ENCODE results near the gene ERICH6.

Gene ERICH6

GRCh38 chr3:150631515-150632221 is 72.1 kb downstream of the ERICH6 start:
- H3K9me3 ChIP-seq (ENCODE audit: control insufficient read depth, insufficient read depth, low read depth, low read length), result no peaks in the 10 kb centered on the region
- H3K4me3 ChIP-seq (ENCODE audit: low read depth, low read length), result no peak overlapping the region
- ChIA-PET POLR2A (no interaction called here), CTCF (no interaction called here)
- H3K36me3 ChIP-seq (ENCODE audit: control insufficient read depth in 2 of 2, insufficient read depth in 1 of 2, low read length in 2 of 2), result peaks cover 4 to 25% of the 10 kb centered on the region in 2 experiments; a peak in 2 of 3 replicates
- H3K27ac ChIP-seq (ENCODE audit: extremely low read depth, low read depth, low read length), result no peak overlapping the region
- TF ChIP-seq CTCF (tag by site-specific recombination; IDR thresholded peaks at IDR 0.05), result no peak
- no peak for TF ChIP-seq ZSCAN23 (tag by site-specific recombination; IDR thresholded peaks at IDR 0.05)
- TF ChIP-seq, protein P1, sequence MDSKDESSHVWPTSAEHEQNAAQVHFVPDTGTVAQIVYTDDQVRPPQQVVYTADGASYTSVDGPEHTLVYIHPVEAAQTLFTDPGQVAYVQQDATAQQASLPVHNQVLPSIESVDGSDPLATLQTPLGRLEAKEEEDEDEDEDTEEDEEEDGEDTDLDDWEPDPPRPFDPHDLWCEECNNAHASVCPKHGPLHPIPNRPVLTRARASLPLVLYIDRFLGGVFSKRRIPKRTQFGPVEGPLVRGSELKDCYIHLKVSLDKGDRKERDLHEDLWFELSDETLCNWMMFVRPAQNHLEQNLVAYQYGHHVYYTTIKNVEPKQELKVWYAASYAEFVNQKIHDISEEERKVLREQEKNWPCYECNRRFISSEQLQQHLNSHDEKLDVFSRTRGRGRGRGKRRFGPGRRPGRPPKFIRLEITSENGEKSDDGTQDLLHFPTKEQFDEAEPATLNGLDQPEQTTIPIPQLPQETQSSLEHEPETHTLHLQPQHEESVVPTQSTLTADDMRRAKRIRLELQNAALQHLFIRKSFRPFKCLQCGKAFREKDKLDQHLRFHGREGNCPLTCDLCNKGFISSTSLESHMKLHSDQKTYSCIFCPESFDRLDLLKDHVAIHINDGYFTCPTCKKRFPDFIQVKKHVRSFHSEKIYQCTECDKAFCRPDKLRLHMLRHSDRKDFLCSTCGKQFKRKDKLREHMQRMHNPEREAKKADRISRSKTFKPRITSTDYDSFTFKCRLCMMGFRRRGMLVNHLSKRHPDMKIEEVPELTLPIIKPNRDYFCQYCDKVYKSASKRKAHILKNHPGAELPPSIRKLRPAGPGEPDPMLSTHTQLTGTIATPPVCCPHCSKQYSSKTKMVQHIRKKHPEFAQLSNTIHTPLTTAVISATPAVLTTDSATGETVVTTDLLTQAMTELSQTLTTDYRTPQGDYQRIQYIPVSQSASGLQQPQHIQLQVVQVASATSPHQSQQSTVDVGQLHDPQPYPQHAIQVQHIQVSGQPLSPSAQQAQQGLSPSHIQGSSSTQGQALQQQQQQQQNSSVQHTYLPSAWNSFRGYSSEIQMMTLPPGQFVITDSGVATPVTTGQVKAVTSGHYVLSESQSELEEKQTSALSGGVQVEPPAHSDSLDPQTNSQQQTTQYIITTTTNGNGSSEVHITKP (tag by site-specific recombination; IDR thresholded peaks at IDR 0.05), result no peak
- TF ChIP-seq ZBTB20 (tag by site-specific recombination; IDR thresholded peaks at IDR 0.05), result no peak
- no peak for TF ChIP-seq ZNF544 (tag by site-specific recombination; IDR thresholded peaks at IDR 0.05)
- TF ChIP-seq ZNF660 (tag by site-specific recombination; IDR thresholded peaks at IDR 0.05), result no peak
- TF ChIP-seq ZNF311 (tag by site-specific recombination; IDR thresholded peaks at IDR 0.05; ENCODE audit: borderline replicate concordance), result no peak
- TF ChIP-seq SP2 (tag by site-specific recombination; IDR thresholded peaks at IDR 0.05), result no peak
- no peak for TF ChIP-seq ZNF292 (tag by site-specific recombination; IDR thresholded peaks at IDR 0.05; ENCODE audit: borderline replicate concordance, low read depth)
- TF ChIP-seq GLI2 (tag by site-specific recombination; IDR thresholded peaks at IDR 0.05; ENCODE audit: borderline replicate concordance, low read depth), result no peak
- TF ChIP-seq ZBTB21 (tag by site-specific recombination; IDR thresholded peaks at IDR 0.05), result no peak
- TF ChIP-seq ZNF133 (tag by site-specific recombination; IDR thresholded peaks at IDR 0.05), result no peak
- no peak for TF ChIP-seq ZNF777 (tag by site-specific recombination; IDR thresholded peaks at IDR 0.05; ENCODE audit: borderline replicate concordance)
- TF ChIP-seq ATF2 (tag by site-specific recombination; IDR thresholded peaks at IDR 0.05; ENCODE audit: low read depth), result no peak
- TF ChIP-seq, protein P2, sequence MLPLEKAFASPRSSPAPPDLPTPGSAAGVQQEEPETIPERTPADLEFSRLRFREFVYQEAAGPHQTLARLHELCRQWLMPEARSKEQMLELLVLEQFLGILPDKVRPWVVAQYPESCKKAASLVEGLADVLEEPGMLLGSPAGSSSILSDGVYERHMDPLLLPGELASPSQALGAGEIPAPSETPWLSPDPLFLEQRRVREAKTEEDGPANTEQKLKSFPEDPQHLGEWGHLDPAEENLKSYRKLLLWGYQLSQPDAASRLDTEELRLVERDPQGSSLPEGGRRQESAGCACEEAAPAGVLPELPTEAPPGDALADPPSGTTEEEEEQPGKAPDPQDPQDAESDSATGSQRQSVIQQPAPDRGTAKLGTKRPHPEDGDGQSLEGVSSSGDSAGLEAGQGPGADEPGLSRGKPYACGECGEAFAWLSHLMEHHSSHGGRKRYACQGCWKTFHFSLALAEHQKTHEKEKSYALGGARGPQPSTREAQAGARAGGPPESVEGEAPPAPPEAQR (tag by site-specific recombination; IDR thresholded peaks at IDR 0.05), result no peak
- no peak for TF ChIP-seq ZNF138 (tag by site-specific recombination; IDR thresholded peaks at IDR 0.05; ENCODE audit: borderline replicate concordance)
- TF ChIP-seq ZNF747 (tag by site-specific recombination; IDR thresholded peaks at IDR 0.05), result no peak
- TF ChIP-seq ZBTB48 (tag by site-specific recombination; IDR thresholded peaks at IDR 0.05), result no peak
- no peaks in the 10 kb centered on the region for H3K4me1 ChIP-seq (ENCODE audit: control insufficient read depth, insufficient read depth, low read length)
